Ishikawa (cell line): ENCODE measurements around the gene GRIK4.
A peak's percentile ranks its signal among the peaks of the same experiment; 100 is the strongest.

Experiments
- CEBPB ChIP-seq: IDR thresholded peaks from 2 replicates; pipeline ENCODE4 v1.6.1; 2012
- CREB1 ChIP-seq: IDR thresholded peaks from 2 replicates; pipeline ENCODE4 v1.6.1; 2012; ENCODE audit warnings: low read depth
- EGR1 ChIP-seq: IDR thresholded peaks from 2 replicates; pipeline ENCODE4 v1.6.1; 2012
- EP300 ChIP-seq: IDR thresholded peaks from 2 replicates; pipeline ENCODE4 v1.6.1; 2012; ENCODE audit warnings: borderline replicate concordance
- FOXM1 ChIP-seq: IDR thresholded peaks from 2 replicates; pipeline ENCODE4 v1.6.1; 2012; ENCODE audit warnings: low read depth, borderline replicate concordance
- MAX ChIP-seq: IDR thresholded peaks from 2 replicates; pipeline ENCODE4 v1.6.1; 2012
- NFIC ChIP-seq: IDR thresholded peaks from 2 replicates; pipeline ENCODE4 v1.6.1; 2012
- RAD21 ChIP-seq: IDR thresholded peaks from 2 replicates; pipeline ENCODE4 v1.6.1; 2012; ENCODE audit warnings: low read depth
- TAF1 ChIP-seq: IDR thresholded peaks from 2 replicates; pipeline ENCODE4 v1.6.1; 2012; ENCODE audit warnings: low read depth, mild to moderate bottlenecking
- TCF12 ChIP-seq: IDR thresholded peaks from 2 replicates; pipeline ENCODE4 v1.6.1; 2012; ENCODE audit warnings: low read depth
- TEAD4 ChIP-seq: IDR thresholded peaks from 2 replicates; pipeline ENCODE4 v1.6.1; 2012
- YY1 ChIP-seq: IDR thresholded peaks from 2 replicates; pipeline ENCODE4 v1.6.1; 2012; ENCODE audit warnings: low read depth
- ZBTB7A ChIP-seq: IDR thresholded peaks from 2 replicates; pipeline ENCODE4 v1.6.1; 2012; ENCODE audit warnings: low read depth
- TF ChIP-seq, protein P1 (sequence below): IDR thresholded peaks from 2 replicates; pipeline ENCODE4 v1.6.1; 2012
- TF ChIP-seq, protein P2 (sequence below): IDR thresholded peaks from 2 replicates; pipeline ENCODE4 v1.6.1; 2012; ENCODE audit warnings: low read depth, mild to moderate bottlenecking

GRIK4 gene

GRCh38 chr11:120909676-120910416 is 398.3 kb downstream of the GRIK4 start:
- no peak for TF ChIP-seq EGR1

- TF ChIP-seq, protein P1, sequence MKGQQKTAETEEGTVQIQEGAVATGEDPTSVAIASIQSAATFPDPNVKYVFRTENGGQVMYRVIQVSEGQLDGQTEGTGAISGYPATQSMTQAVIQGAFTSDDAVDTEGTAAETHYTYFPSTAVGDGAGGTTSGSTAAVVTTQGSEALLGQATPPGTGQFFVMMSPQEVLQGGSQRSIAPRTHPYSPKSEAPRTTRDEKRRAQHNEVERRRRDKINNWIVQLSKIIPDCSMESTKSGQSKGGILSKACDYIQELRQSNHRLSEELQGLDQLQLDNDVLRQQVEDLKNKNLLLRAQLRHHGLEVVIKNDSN = no peak
- TF ChIP-seq CREB1 (no peak), NFIC (no peak), MAX (no peak), YY1 (no peak), TEAD4 (no peak), TAF1 (no peak)
- TF ChIP-seq, protein P2, sequence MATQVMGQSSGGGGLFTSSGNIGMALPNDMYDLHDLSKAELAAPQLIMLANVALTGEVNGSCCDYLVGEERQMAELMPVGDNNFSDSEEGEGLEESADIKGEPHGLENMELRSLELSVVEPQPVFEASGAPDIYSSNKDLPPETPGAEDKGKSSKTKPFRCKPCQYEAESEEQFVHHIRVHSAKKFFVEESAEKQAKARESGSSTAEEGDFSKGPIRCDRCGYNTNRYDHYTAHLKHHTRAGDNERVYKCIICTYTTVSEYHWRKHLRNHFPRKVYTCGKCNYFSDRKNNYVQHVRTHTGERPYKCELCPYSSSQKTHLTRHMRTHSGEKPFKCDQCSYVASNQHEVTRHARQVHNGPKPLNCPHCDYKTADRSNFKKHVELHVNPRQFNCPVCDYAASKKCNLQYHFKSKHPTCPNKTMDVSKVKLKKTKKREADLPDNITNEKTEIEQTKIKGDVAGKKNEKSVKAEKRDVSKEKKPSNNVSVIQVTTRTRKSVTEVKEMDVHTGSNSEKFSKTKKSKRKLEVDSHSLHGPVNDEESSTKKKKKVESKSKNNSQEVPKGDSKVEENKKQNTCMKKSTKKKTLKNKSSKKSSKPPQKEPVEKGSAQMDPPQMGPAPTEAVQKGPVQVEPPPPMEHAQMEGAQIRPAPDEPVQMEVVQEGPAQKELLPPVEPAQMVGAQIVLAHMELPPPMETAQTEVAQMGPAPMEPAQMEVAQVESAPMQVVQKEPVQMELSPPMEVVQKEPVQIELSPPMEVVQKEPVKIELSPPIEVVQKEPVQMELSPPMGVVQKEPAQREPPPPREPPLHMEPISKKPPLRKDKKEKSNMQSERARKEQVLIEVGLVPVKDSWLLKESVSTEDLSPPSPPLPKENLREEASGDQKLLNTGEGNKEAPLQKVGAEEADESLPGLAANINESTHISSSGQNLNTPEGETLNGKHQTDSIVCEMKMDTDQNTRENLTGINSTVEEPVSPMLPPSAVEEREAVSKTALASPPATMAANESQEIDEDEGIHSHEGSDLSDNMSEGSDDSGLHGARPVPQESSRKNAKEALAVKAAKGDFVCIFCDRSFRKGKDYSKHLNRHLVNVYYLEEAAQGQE = no peak
Measured at GRCh38 chr11:120911943-120912342, 400.4 kb downstream of the GRIK4 start.

GRCh38 chr11:120912504-120912903 is 401.0 kb downstream of the GRIK4 start:
- TF ChIP-seq RAD21 (0 out of 2 replicates have a peak, but pooled peaks have one; percentile 8), EP300 (no peak)

- TF ChIP-seq EP300 (no peak), FOXM1 (no peak), NFIC (no peak), EGR1 (no peak), TEAD4 (no peak), YY1 (no peak)
Measured at GRCh38 chr11:120912915-120913314, 401.4 kb downstream of the GRIK4 start.

- TF ChIP-seq MAX (no peak), ZBTB7A (no peak), RAD21 (no peak)
Measured at GRCh38 chr11:120914021-120914420, 402.5 kb downstream of the GRIK4 start.

- TF ChIP-seq EGR1 (no peak), YY1 (no peak), EP300 (no peak)
- TF ChIP-seq, protein P1 = no peak
Measured at GRCh38 chr11:120914601-120915000, 403.1 kb downstream of the GRIK4 start.

DNA sequence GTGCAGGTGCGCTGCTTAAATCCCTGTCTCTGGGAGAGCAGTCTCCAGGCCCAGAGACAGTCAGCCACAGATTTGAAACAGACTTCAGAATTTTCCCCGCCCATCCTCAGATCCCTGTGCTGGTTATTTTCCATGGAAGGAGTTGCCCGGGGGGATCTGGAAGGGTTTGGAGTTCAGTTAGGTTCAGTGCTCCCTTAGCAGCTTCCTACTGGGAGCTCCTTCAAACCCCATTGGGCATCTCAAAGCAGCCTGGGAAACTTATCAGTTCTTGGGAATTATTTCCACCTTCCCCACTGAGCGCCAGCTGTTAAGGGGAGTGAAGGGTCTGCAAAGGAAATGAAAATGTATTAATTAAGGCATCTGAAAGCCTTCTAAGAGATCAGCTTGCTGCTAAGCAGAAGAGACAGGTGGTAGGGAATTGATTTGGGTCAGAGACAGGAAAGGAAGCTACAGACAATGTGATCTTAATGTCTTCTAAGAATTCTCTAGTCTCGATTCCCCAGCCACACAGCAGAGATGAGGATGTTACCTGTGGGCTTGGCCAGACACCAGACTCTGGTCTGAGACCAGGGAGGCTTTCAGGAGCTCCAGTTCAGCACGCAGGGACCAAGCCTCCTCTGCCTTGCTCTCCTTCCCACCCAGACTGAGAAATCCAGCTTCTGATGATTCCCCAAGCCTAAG is 406.2 kb downstream of the GRIK4 start:
- no peak for TF ChIP-seq CREB1
- TF ChIP-seq, protein P2 = no peak
- TF ChIP-seq CEBPB = no peak
- no peak for TF ChIP-seq TAF1
- TF ChIP-seq EP300 = no peak
- no peak for TF ChIP-seq MAX
- TF ChIP-seq FOXM1 = no peak
- TF ChIP-seq ZBTB7A = no peak
- no peak for TF ChIP-seq TEAD4
- no peak for TF ChIP-seq TCF12
- no peak for TF ChIP-seq NFIC
- no peak for TF ChIP-seq RAD21
- TF ChIP-seq, protein P1 = no peak
- TF ChIP-seq EGR1 = no peak
- no peak for TF ChIP-seq YY1
